OCI-LY1 (cell line): ENCODE results near the gene PDE9A.

Source experiments
- H2AFZ ChIP-seq: fragments of 200-600 bp; sonication (generic), shearing (Covaris generic); 2 replicates; pipeline ENCODE4 v1.6.0; 2014; ENCODE audit warnings: antibody characterized with exemption, mild to moderate bottlenecking, low read length
- H3F3A ChIP-seq: fragments of 200-600 bp; sonication (generic), shearing (Covaris generic); 2 replicates; pipeline ENCODE4 v1.6.0; 2014; ENCODE audit warnings: mild to moderate bottlenecking, antibody characterized with exemption, low read length, moderate library complexity; ENCODE audit not compliant: insufficient read depth
- H3K27ac ChIP-seq: fragments of 200-600 bp; sonication (generic); 2 replicates; pipeline ENCODE4 v1.5.1; 2014; ENCODE audit warnings: low read length, mixed run types, mild to moderate bottlenecking, low read depth; ENCODE audit not compliant: poor library complexity, severe bottlenecking
- H3K27me3 ChIP-seq: fragments of 200-600 bp; sonication (generic); 2 replicates; pipeline ENCODE4 v1.6.0; 2014; ENCODE audit warnings: antibody characterized with exemption, mild to moderate bottlenecking, low read length, moderate library complexity; ENCODE audit not compliant: insufficient read depth
- H3K36me3 ChIP-seq: fragments of 200-600 bp; sonication (generic); 2 replicates; pipeline ENCODE4 v1.6.1; 2014; ENCODE audit warnings: mild to moderate bottlenecking, antibody characterized with exemption, low read length, moderate library complexity, mixed read lengths; ENCODE audit not compliant: insufficient read depth
- H3K4me1 ChIP-seq: fragments of 200-600 bp; sonication (generic); 2 replicates; pipeline ENCODE4 v1.5.1; 2014; ENCODE audit warnings: mild to moderate bottlenecking, low read length, moderate library complexity; ENCODE audit not compliant: insufficient read depth, severe bottlenecking
- H3K4me2 ChIP-seq: fragments of 200-600 bp; sonication (generic), shearing (Covaris generic); 2 replicates; pipeline ENCODE4 v1.6.1; 2014; ENCODE audit warnings: low read length
- H3K4me3 ChIP-seq: fragments of 200-600 bp; sonication (generic); 2 replicates; pipeline ENCODE4 v1.5.1; 2014; ENCODE audit warnings: low read length, low read depth, mild to moderate bottlenecking, mixed read lengths; ENCODE audit not compliant: poor library complexity, severe bottlenecking
- H3K79me2 ChIP-seq: fragments of 200-600 bp; shearing (Covaris generic); 2 replicates; pipeline ENCODE4 v1.6.1; 2016; ENCODE audit warnings: mixed run types, low read length, mixed read lengths; ENCODE audit not compliant: insufficient read depth
- H3K9ac ChIP-seq: fragments of 200-600 bp; sonication (generic), shearing (Covaris generic); 2 replicates; pipeline ENCODE4 v1.6.1; 2014; ENCODE audit warnings: mild to moderate bottlenecking, low read length, mixed read lengths
- H3K9me2 ChIP-seq: fragments of 200-600 bp; sonication (generic), shearing (Covaris generic); 2 replicates; pipeline ENCODE4 v1.6.1; 2014; ENCODE audit warnings: low read depth, mild to moderate bottlenecking, low read length, mixed read lengths
- H3K9me3 ChIP-seq: fragments of 200-600 bp; shearing (Covaris generic); 2 replicates; pipeline ENCODE4 v1.6.1; 2014; ENCODE audit warnings: low read length, mixed read lengths
- H4K20me1 ChIP-seq: fragments of 200-600 bp; sonication (generic), shearing (Covaris generic); 2 replicates; pipeline ENCODE4 v1.6.0; 2016; ENCODE audit warnings: mild to moderate bottlenecking, low read length; ENCODE audit not compliant: insufficient read depth
- EZH2 ChIP-seq: fragments of 200-600 bp; sonication (generic), shearing (Covaris generic); IDR thresholded peaks from 2 replicates; pipeline ENCODE4 v1.8.0; 2017; ENCODE audit warnings: borderline replicate concordance, mixed run types, mild to moderate bottlenecking, antibody characterized with exemption, low read length, moderate library complexity, mixed read lengths
- TF ChIP-seq, protein P1 (sequence below): fragments of 200-600 bp; sonication (generic), shearing (Covaris generic); IDR thresholded peaks from 2 replicates; pipeline ENCODE4 v1.5.1; 2017; ENCODE audit warnings: mild to moderate bottlenecking, antibody characterized with exemption, low read length, moderate library complexity, mixed read lengths

The PDE9A gene

DNA sequence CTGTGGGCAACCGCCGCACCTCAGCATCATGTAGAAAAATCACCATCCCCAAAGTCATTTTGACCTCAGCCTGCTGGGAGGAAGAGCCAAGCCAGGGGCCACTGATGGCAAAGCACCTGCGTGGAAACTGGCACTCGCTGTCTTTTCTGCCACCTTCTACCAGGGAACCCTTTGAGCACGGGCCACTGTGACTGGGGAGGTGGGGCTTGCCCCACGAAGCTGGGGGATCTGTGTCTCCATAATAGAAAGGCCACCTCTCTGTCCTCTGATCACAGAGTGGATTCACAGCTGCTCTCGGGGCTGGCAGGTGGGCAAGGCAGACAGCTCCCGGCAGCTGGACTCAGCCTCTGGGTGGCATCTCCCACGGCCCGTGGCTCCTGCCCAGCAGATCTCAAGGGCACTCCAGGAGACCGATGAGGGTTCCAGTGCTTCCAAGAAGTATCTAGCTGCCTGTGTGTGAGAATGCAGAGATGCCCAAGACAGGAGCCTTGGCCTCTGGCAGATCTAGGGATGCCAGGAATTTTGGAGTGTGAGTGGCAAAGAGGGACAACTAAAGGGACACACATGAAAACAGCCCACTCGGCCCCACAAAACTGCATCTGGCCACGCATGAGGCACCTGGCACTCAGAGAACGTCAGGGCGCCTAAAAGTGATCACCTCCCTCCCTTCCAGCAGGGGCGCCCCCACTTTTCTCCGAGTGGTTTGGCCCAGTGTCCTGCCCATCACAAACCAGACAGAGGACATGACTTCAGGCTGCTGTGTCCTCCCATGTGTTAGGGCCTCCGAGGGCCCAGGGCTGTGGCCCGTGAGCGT, 102.6 kb downstream of the PDE9A start:
- no peaks in the 10 kb centered on the region for H4K20me1 ChIP-seq
- no peak overlapping the region for H2AFZ ChIP-seq
- H3K9ac ChIP-seq = no peak overlapping the region
- H3K27ac ChIP-seq = no peak overlapping the region
- H3K4me2 ChIP-seq = no peak overlapping the region
- no peaks in the 10 kb centered on the region for H3K79me2 ChIP-seq
- no peaks in the 10 kb centered on the region for H3F3A ChIP-seq
- no peaks in the 10 kb centered on the region for H3K9me2 ChIP-seq
- H3K4me1 ChIP-seq = no peaks in the 10 kb centered on the region
- H3K27me3 ChIP-seq = peaks cover 4% of the 10 kb centered on the region; the same call in 1 of the 2 replicates
- H3K36me3 ChIP-seq = no peaks in the 10 kb centered on the region
- H3K4me3 ChIP-seq = no peak overlapping the region
- no peak for TF ChIP-seq EZH2
- TF ChIP-seq, protein P1, sequence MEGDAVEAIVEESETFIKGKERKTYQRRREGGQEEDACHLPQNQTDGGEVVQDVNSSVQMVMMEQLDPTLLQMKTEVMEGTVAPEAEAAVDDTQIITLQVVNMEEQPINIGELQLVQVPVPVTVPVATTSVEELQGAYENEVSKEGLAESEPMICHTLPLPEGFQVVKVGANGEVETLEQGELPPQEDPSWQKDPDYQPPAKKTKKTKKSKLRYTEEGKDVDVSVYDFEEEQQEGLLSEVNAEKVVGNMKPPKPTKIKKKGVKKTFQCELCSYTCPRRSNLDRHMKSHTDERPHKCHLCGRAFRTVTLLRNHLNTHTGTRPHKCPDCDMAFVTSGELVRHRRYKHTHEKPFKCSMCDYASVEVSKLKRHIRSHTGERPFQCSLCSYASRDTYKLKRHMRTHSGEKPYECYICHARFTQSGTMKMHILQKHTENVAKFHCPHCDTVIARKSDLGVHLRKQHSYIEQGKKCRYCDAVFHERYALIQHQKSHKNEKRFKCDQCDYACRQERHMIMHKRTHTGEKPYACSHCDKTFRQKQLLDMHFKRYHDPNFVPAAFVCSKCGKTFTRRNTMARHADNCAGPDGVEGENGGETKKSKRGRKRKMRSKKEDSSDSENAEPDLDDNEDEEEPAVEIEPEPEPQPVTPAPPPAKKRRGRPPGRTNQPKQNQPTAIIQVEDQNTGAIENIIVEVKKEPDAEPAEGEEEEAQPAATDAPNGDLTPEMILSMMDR = no peak
- H3K9me3 ChIP-seq = no peaks in the 10 kb centered on the region

DNA sequence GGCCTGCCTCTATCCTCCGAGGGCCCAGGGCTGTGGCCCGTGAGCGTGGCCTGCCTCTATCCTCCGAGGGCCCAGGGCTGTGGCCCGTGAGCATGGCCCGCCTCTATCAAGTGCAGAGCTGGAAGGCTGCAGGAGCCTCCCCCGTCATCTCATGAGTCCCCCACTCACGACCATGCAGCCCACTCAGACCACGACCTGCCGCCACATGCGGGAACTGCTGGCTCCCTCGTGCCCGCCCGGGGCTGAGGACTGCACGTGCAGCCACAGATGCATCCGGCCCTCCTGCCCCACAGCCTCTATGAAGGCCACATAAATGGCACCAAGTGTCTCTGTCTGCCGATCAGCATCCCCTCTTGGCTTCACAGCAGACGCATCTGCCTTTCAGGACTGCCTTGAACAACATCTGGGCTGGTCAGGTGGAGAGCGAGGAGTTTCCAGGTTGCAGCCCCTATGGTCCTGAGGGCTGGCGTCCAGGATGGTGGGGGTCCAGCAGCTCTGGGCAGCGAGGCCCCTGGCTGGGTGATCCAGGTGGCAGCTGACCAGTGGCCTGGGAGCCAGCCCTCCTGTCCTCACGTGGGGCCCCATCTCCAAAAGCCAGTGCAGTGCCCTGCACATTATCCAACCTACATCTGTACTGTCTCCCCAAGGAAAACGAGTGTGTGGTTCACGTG, 103.3 kb downstream of the PDE9A start:
- Histone ChIP-seq H3K9me2 (no peaks in the 10 kb centered on the region), H3K9ac (no peak overlapping the region), H3K27ac (no peak overlapping the region), H3K4me3 (no peak overlapping the region), H3F3A (no peaks in the 10 kb centered on the region), H3K36me3 (no peaks in the 10 kb centered on the region), H3K4me1 (no peaks in the 10 kb centered on the region), H3K9me3 (no peaks in the 10 kb centered on the region), H2AFZ (no peak overlapping the region), H3K4me2 (no peak overlapping the region), H3K27me3 (peaks cover 4% of the 10 kb centered on the region; the same call in 1 of the 2 replicates), H4K20me1 (no peaks in the 10 kb centered on the region), H3K79me2 (no peaks in the 10 kb centered on the region)
- TF ChIP-seq EZH2 = no peak
- TF ChIP-seq, protein P1 = no peak

DNA sequence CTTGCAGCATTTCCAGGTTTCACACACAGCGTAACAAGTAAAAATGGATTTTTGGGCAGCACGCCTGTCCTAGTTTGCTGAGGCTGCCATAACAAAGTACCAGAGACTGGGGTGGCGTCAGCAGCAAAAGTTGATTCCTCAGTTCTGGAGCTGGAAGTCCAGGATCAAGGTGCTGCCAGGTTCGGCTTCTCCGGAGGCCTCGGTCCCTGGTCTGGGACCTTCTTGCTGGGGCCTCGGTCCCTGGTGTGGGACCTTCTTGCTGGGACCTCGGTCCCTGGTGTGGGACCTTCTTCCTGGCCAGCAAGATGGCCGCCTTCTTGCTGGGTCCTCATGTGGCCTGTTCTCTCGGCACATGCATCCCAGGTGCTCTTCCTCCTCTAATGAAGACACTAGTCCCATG, 104.0 kb downstream of the PDE9A start:
- Histone ChIP-seq H4K20me1 (no peaks in the 10 kb centered on the region), H3K9me3 (no peaks in the 10 kb centered on the region), H3K9ac (no peak overlapping the region), H3F3A (no peaks in the 10 kb centered on the region), H3K27me3 (peaks cover 4% of the 10 kb centered on the region; the same call in 1 of the 2 replicates), H3K79me2 (no peaks in the 10 kb centered on the region), H3K27ac (no peak overlapping the region), H2AFZ (no peak overlapping the region), H3K4me3 (no peak overlapping the region), H3K9me2 (no peaks in the 10 kb centered on the region), H3K4me2 (no peak overlapping the region), H3K36me3 (no peaks in the 10 kb centered on the region), H3K4me1 (no peaks in the 10 kb centered on the region)
- TF ChIP-seq, protein P1 = no peak
- TF ChIP-seq EZH2 = no peak
